ENCODE data around the gene FKBP3.
"Not testable (repeated sequence)": the region's sequence is repeated elsewhere in the genome, so short reads cannot be mapped to it uniquely, and the experiment has no call there.

The FKBP3 gene

DNA sequence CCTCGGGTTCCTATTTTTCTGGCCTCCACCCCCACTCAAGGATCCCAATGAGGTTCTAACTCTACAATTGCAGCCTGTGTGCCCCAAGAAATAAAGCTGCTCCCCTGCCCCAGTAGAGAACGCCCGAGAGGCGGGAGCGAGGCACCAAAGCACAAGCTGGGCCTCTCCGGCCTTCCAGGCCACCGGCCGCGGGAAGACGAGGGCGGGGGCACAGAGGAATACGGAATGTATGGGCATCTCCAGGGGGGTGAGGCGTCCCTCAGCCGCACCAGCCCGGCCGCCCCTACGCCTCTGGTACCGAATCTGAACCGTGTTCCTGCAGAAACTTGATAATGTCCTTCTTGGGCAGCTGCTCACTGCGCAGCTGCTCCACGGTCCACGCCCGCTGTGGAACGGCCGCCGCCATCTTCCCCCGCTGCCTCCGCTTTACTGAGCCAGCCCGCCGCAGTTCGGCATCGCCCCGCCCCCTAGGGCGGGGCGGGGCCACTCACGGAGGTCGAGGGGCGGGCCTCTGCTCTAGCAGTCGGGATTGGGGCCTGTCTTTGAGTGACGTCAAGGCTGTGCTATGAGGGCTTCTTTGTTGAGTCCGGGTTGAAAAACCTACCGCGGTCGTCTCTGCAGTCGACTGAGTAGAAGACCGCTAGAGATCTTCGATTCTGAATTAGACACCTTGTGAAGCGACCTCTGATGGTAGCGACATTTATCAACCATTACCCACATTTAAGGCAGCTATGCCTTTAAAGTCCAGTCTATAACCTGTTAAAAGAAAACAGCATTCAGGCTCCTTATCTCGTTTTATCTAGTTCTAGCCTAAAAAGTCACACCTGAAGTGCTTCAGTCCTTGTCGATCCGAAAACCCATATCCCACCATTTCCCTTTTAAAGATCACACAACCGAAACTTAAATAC lies at the start of gene FKBP3:
Gene FKBP3 (minus strand): TSS at position 431 of the 908 bp plus-strand sequence. CDS start 25 bp downstream, at position 406.
- DNase-seq (ENCODE audit: low spot score), result peak; percentile 98

- DNase-seq (ENCODE audit: low spot score), result no peak
Measured at GRCh38 chr14:45181806-45182205, 47.5 kb upstream of the FKBP3 start.

DNA sequence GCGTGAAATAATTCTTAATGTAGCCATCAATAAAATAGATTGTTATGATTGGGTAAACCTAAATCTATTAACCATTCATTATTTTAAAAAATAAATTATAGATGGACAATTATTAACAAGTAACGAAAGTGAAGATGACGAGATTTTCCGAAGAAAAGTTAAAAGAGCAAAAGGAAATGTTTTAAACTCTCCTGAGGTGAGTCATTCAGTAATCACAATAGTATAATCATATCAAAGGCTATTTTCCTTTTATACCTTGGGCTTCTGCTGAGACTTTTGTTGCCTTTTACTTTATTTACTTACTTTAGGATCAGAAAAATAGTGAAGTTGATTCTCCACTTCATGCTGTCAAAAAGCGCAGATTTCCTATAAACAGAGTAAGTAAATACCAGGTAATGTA lies 47.0 kb upstream of the FKBP3 start:
- DNase-seq (ENCODE audit: low spot score), result no peak

GRCh38 chr14:45177076-45177475 lies 42.8 kb upstream of the FKBP3 start:
- DNase-seq (ENCODE audit: low spot score), result no peak

- no peak for DNase-seq (ENCODE audit: low spot score)
Measured at GRCh38 chr14:45169906-45170305, 35.6 kb upstream of the FKBP3 start.

DNA sequence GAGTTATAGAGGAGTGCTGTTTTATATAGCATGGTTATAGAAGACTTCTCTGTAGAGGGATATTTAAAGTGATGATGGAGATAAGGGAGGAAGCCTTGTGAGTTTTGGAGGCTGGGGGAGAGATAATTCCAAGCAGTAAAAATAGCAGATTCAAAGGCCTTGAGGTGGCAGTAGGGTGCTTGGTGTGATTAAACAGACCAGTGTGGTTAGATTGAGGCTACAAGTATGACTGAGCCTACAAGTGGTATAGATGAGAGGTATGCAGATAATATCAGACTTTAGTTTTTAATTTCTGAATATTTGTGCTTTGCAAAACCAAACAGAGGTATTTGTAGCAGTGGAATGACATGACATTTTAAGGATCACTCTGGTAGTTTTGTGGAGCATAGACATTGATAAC lies 21.8 kb upstream of the FKBP3 start:
- DNase-seq (ENCODE audit: low spot score), result no peak

- DNase-seq (ENCODE audit: low spot score), result no peak
Measured at GRCh38 chr14:45150386-45150890, 16.2 kb upstream of the FKBP3 start.

- DNase-seq (ENCODE audit: low spot score), result no peak
Measured at GRCh38 chr14:45149602-45150001, 15.3 kb upstream of the FKBP3 start.

DNA sequence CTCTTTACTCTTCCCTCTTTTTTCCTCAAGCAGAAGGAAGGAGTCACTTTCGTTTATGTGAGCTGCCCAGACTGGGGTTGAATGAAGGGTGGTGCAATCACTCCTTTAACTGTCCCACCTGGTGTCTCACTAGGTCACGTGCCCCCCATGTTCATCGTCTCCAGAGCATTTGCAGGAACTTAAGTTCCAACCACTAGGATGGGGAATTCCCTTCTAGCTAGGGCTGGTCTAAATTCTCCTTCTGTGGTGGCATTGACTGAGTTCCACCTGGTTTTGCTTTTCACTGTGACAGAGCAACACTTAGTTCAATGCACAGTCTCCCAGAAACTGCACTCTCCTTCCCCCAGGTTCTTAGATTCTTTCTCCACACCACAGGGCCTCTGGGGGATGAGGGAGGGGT lies 10.9 kb upstream of the FKBP3 start:
- DNase-seq (ENCODE audit: low spot score), result no peak

GRCh38 chr14:45144658-45145057 lies 10.4 kb upstream of the FKBP3 start:
- DNase-seq (ENCODE audit: low spot score), result no peak

DNA sequence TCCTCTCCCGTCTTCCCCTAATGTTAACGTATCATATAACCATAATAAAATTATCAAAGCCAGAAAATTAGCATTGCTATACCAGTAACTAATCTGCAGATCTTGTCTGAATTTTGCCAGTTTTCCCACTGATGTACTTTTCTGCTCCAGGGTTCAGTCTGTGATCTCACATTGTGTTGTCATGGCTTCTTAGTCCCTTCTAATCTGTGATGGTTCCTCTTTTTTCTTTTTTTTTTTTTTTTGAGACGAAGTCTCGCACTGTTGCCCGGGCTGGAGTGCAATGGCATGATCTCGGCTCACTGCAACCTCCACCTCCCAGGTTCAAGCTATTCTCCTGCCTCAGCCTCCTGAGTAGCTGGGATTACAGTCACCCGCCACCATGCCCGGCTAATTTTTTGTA lies 7.8 kb upstream of the FKBP3 start:
- not testable (repeated sequence) for DNase-seq (ENCODE audit: low spot score)

DNA sequence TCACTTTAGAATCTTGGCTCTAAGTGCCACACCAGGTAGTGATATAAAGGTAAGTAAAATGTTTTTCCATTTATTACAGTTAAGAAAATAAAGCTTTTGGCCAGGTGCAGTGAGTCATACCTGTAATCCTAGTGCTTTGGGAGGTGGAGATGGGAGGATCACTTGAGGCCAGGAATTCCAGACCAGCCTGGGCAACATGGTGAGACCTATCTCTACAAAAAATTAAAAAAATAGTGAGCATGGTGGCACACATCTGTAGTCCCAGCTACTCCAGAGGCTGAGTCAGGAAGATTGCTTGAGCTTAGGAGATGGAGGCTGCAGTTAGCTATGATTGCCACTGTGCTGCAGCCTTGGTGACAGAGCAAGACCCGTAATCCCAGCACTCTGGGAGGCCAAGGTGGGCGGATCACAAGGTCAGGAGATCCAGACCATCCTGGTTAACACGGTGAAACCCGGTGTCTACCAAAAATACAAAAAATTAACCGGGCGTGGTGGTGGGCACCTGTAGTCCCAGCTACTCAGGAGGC lies 6.4 kb upstream of the FKBP3 start:
- no peak for DNase-seq (ENCODE audit: low spot score)

DNA sequence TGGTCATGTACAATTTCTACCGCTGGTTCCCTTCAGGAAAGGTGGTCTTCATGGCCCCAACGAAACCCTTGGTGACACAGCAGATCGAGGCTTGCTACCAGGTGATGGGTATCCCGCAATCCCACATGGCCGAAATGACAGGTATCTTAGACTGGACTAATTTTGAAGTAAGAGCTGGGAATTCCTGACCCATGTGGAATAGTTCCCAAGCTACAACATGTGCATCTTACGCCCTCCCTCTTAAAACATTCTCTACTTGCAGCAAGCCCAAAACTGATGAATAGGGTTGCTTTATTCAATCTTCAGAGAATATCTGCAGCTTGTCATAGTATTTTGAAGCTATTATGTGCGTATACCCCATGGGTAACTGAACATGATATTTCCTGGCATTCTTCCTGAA lies 2.1 kb upstream of the FKBP3 start:
- no peak for DNase-seq (ENCODE audit: low spot score)

DNA sequence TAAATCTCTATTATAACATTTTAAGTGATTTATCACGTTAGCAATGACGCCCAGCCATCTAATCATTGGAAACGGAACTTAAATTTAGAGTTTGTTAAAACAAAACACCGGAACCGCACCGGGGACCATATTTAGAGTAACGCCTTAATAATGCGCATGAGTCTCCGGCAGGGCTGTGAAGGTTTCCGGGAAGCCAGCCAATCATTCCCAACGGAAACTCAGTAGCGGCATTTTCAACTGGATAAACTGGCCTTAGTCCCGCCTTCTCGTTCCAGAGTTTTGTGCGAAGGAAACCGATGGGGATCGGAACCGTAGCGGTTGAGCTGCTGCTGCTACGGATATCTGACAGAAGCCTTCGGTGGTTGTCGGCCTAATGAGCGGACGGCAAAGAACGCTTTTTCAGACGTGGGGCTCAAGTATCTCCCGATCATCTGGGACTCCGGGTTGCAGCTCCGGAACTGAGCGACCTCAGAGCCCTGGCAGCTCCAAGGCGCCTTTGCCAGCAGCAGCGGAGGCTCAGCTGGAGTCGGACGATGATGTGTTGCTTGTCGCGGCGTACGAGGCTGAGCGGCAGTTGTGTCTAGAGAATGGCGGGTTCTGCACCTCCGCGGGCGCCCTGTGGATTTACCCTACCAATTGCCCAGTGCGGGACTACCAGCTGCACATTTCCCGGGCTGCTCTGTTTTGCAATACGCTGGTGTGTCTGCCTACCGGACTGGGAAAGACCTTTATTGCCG lies 1.5 kb upstream of the FKBP3 start, which contains the start of gene FANCM:
Gene FANCM (plus strand): TSS at position 272 of the 737 bp plus-strand sequence. CDS start 102 bp downstream, at position 374.
- peak; percentile 87 for DNase-seq (ENCODE audit: low spot score)

DNA sequence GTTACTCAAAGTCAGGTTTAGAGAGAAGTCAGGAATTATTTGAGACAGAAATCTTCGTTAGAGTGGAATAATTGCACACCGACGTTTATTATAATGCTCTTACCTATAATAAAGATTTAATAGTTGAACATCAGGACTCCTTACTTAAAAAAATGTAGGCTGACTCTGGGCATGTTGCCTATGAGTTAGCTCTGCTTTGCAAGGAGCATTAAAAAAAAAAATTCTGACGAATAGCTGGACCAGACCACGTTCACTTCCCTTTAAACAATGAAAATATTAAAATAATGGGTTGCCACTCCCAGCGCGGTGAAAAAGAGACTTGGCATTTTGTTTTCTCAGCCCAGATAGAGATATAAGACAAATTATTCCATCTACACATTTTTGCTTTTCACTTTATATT lies 875 bp upstream of the FKBP3 start:
- no peak for DNase-seq (ENCODE audit: low spot score)

GRCh38 chr14:45133683-45134050 lies 614 bp downstream of the FKBP3 start:
- no peak for DNase-seq (ENCODE audit: low spot score)

DNA sequence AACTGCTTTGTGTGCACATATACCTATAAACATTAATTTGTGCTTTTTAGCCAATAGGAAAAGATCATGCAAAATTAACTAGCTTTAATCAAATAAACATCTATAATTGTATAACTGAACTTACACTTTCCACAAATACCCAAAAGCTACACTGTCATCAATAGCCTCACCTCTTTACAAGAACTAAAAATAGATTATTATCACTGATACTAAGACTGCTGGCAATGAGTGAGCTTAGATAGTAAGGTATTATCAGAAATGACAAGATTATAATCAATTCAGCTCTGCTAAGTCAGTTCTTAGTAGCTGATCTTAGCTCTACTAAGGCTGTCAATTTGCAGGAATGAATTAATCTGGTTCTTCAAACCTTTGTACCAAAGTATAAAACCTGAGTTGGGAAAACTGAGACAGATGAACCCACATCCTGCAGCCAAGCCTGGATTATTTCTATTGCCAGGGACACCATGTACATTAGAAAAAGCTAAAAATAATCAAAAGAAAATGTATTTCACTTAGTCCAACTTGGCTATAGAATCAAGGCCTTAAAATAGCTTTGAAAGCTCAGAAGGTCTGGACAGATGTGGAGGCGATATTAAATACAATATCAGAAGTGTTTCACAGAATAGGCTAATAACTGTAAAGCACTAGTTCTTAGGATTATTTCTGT lies 5.2 kb downstream of the FKBP3 start:
- no peak for DNase-seq (ENCODE audit: low spot score)

- DNase-seq (ENCODE audit: low spot score), result no peak
Measured at GRCh38 chr14:45125754-45126153, 8.5 kb downstream of the FKBP3 start.

GRCh38 chr14:45123271-45123670 lies 11.0 kb downstream of the FKBP3 start:
- DNase-seq (ENCODE audit: low spot score), result no peak

DNA sequence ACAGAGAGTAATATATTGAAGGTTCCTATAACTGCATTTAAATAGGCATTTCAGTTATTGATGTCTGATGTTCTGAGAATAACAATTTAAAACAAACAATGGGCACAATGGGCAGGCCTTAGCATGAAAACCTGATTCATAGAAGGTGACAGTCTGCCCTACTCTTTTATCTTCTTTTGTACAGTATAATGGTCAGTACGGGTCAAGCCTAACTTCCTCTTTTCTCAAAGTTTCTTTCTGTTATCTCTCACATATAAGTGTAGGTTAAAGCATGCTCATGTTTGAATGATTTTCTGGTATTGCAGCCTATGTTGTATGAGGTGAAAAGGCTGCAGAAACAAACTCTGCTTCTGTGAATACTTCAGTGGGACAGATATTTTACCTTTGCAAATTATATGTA lies 14.2 kb downstream of the FKBP3 start:
- no peak for DNase-seq (ENCODE audit: low spot score)

DNA sequence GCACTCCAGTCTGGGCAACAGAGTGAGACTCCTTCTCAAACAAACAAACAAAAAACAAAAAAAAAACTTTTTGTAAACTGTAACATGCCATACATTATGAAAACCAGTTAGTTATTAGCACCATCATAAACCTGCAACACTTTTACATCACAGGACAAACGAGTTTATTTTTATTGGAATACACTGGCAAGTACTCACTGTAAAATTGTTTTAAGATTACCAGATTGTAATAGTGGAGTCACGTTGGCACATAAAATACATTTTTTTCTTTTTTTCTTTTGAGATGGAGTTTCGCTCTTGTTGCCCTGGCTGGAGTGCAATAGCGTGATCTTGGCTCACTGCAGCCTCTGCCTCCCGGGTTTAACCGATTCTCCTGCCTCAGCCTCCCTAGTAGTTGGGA lies 15.7 kb downstream of the FKBP3 start:
- no peak for DNase-seq (ENCODE audit: low spot score)

- DNase-seq (ENCODE audit: low spot score), result no peak
Measured at GRCh38 chr14:45114327-45114726, 20.0 kb downstream of the FKBP3 start.
